Measurements from ENCODE around the gene CSKMT. TPM values are rescaled to one million over a fixed set of nuclear protein-coding genes. Genes with fewer than 3 reads are reported as not detected.
"Not testable (repeated sequence)": the region's sequence is repeated elsewhere in the genome, so short reads cannot be mapped to it uniquely, and the experiment has no call there.

CSKMT gene
- total RNA-seq, 1 donor from 2014 or later = 28.7 TPM

DNA sequence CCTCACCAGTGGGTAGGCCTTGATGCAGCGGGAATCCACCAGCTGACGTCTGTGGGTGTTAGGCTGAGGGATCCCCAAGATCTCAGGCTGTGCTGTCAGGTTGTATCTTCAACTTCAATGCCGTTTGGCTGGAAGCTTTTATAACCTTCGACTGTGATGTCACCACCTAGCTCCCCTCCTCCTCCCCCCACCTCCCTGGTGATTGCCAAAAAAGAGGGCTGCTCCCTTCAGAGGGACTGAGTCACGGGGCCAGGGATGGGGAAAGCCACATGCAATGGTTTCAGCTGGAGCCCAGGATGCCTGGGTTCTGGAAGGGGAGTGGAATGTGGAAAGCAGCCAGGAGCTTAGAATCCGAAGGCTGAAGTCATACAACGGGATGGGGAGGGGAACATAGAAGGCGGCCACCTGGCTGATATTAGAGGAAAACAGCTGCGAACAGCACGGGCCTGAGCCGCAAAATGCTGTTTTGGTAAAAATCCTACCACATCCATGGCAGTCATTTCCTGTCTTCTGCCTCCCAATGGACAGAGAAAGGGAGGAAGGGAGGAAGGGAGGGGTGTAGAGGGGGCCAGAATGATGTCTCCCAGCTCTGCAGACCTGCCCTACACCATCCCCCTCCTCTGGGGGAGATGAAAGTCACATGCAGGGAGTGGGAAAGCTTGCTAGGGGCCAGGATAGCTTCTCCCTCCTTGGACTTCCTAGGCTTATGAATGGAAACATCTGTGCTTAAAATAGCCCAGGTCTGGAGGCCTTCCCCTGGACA, 24.5 kb downstream of the CSKMT start, which contains the start of gene LRRN4CL:
LRRN4CL (minus strand) TSS at position 110 of the 763 bp plus-strand sequence. CDS start 1,022 bp downstream, outside the sequence.
- Histone ChIP-seq H3K9me3 (no peaks in the 10 kb centered on the region), H3K4me3 (peak within 1 kb of the TSS; percentile 45 to 50), H3K4me1 (peaks cover 31% of the 10 kb centered on the region), H3K27me3 (no peaks in the 10 kb centered on the region), H3K36me3 (peaks cover 0 to 15% of the 10 kb centered on the region in 2 donors), H3K27ac (peak within 1 kb of the TSS; percentile 89)
- peak in 1 of 2 donors; percentile 82 for TF ChIP-seq POLR2A (IDR thresholded peaks at IDR 0.05)
- TF ChIP-seq, protein P1, sequence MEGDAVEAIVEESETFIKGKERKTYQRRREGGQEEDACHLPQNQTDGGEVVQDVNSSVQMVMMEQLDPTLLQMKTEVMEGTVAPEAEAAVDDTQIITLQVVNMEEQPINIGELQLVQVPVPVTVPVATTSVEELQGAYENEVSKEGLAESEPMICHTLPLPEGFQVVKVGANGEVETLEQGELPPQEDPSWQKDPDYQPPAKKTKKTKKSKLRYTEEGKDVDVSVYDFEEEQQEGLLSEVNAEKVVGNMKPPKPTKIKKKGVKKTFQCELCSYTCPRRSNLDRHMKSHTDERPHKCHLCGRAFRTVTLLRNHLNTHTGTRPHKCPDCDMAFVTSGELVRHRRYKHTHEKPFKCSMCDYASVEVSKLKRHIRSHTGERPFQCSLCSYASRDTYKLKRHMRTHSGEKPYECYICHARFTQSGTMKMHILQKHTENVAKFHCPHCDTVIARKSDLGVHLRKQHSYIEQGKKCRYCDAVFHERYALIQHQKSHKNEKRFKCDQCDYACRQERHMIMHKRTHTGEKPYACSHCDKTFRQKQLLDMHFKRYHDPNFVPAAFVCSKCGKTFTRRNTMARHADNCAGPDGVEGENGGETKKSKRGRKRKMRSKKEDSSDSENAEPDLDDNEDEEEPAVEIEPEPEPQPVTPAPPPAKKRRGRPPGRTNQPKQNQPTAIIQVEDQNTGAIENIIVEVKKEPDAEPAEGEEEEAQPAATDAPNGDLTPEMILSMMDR (IDR thresholded peaks at IDR 0.05) = no peak
- peak; percentile 88 to 91 for TF ChIP-seq POLR2AphosphoS5 (IDR thresholded peaks at IDR 0.05; ENCODE audit: insufficient read depth in 1 of 2, low read depth in 1 of 2)
- peak in 1 of 2 donors; percentile 98 for DNase-seq (ENCODE audit: extremely low spot score in 2 of 2)
- intact Hi-C loops (cut with DNase I) = no loop called here

DNA sequence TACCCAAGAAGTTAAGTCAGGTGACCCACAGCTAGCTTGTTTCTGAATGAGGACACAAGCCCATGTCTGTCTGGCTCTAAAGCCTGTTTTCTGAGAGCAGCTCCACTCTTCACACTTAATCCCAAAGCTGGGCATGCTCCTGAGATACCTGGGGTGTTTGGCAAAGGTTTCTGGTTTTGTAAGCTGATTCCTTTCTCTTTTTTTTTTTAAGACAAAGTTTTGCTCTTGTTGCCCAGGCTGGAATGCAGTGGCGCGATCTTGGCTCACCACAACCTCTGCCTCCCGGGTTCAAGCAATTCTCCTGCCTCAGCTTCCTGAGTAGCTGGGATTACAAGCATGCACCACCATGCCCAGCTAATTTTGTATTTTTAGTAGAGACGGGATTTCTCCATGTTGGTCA, 28.5 kb downstream of the CSKMT start:
- H3K27ac ChIP-seq; intact Hi-C loops (cut with DNase I); DNase-seq (ENCODE audit: extremely low spot score in 2 of 2); H3K4me3 ChIP-seq; H3K9me3 ChIP-seq; H3K27me3 ChIP-seq: not testable (repeated sequence)
- Histone ChIP-seq H3K36me3 (peaks cover 0 to 15% of the 10 kb centered on the region in 2 donors), H3K4me1 (peaks cover 18% of the 10 kb centered on the region)

DNA sequence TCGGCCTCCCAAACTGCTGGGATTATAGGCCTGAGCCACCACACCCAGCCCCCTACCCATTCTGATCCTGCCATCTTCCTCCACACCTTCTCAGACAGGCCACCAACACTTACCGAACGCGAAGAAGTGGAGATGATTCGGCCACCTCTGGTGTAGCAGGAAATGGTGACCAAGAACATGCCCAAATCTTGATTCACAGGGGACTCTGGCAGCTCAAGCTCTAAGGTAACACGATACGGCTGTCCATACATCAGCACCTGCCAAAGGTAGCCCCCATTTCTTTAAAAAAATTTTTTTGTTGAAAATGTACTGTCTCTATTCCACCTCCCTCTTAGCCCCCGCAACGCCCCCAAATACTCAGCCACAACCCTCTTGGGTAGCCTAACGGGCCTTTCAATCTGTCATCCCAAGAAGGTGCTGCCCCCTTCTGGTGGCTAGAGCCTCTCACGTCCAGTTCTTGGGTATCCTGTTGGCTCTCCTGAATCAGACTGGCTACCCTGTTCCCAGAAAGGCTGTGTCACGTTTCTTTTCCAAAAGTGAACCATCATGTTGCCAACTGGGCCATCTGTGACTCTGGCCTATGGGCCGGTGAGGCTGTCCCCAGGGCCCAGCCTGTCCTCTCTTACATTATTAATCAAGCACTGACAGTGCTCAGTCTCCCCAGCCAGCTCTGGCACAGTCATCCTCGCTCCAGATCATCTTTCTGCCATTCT, 29.5 kb downstream of the CSKMT start:
- intact Hi-C loops (cut with DNase I) = no loop called here
- Histone ChIP-seq H3K4me1 (peaks cover 12% of the 10 kb centered on the region), H3K9me3 (no peaks in the 10 kb centered on the region), H3K4me3 (no peak overlapping the region), H3K36me3 (peaks cover 0 to 15% of the 10 kb centered on the region in 2 donors), H3K27ac (no peak overlapping the region), H3K27me3 (no peaks in the 10 kb centered on the region)
- no peak for DNase-seq (ENCODE audit: extremely low spot score in 2 of 2)
- TF ChIP-seq POLR2AphosphoS5 (IDR thresholded peaks at IDR 0.05; ENCODE audit: insufficient read depth in 1 of 2, low read depth in 1 of 2) (peak in 1 of 2 donors; percentile 11), POLR2A (IDR thresholded peaks at IDR 0.05) (no peak)
- TF ChIP-seq, protein P1 (IDR thresholded peaks at IDR 0.05) = peak; percentile 69 to 82 (median 76)

DNA sequence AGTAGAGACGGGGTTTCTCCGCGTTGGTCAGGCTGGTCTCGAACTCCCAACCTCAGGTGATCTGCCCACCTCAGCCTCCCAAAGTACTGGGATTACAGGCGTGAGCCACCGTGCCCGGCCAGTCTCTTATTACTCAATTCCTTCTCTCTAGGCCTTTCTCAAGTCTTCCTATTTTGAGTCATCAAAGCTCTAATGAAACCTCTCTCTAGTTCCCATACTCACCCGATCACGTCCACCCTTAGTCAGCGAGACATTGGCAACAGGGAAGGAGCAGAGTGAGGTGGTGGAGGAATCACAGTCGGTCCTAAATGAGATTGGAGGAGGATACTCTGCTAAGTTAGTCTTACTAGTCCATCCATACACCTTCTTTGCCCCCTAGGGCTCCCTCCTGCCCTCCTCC, 37.1 kb downstream of the CSKMT start:
- H3K36me3 ChIP-seq = no peaks in the 10 kb centered on the region
- TF ChIP-seq, protein P1 (IDR thresholded peaks at IDR 0.05) = no peak
- no peak for TF ChIP-seq POLR2A (IDR thresholded peaks at IDR 0.05)
- no peak for TF ChIP-seq POLR2AphosphoS5 (IDR thresholded peaks at IDR 0.05; ENCODE audit: insufficient read depth in 1 of 2, low read depth in 1 of 2)
- H3K4me3 ChIP-seq = no peak overlapping the region
- no peak overlapping the region for H3K27ac ChIP-seq
- no peaks in the 10 kb centered on the region for H3K27me3 ChIP-seq
- intact Hi-C loops (cut with DNase I) = loop anchor here (10.0 kb wide), 1 partner anchor 307 kb away; no protein-coding TSS in a partner anchor
- no peak for DNase-seq (ENCODE audit: extremely low spot score in 2 of 2)
- peaks cover 22% of the 10 kb centered on the region for H3K4me1 ChIP-seq
- no peaks in the 10 kb centered on the region for H3K9me3 ChIP-seq

DNA sequence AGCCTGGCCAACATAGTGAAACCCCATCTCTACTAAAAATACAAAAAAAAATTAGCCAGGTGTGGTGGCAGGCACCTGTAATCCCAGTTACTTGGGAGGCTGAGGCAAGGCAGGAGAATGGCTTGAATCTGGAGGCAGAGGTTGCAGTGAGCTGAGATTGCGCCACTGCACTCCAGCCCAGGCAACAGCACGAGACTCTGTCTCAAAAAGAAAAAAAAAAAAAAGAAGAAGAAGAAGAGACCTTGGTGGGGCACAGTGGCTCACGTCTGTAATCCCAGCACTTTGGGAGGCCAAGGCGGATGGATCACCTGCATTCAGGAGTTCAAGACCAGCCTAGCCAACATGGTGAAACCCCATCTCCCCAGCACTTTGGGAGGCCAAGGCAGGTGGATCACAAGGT, 38.8 kb downstream of the CSKMT start:
- not testable (repeated sequence) for DNase-seq (ENCODE audit: extremely low spot score in 2 of 2); H3K27ac ChIP-seq; H3K27me3 ChIP-seq; H3K9me3 ChIP-seq; H3K36me3 ChIP-seq; H3K4me3 ChIP-seq
- intact Hi-C loops (cut with DNase I) = loop anchor here (10.0 kb wide), 1 partner anchor 309 kb away; no protein-coding TSS in a partner anchor
- H3K4me1 ChIP-seq = peaks cover 33% of the 10 kb centered on the region
